Measurements from ENCODE around the gene LTBP4.

Gene LTBP4

DNA sequence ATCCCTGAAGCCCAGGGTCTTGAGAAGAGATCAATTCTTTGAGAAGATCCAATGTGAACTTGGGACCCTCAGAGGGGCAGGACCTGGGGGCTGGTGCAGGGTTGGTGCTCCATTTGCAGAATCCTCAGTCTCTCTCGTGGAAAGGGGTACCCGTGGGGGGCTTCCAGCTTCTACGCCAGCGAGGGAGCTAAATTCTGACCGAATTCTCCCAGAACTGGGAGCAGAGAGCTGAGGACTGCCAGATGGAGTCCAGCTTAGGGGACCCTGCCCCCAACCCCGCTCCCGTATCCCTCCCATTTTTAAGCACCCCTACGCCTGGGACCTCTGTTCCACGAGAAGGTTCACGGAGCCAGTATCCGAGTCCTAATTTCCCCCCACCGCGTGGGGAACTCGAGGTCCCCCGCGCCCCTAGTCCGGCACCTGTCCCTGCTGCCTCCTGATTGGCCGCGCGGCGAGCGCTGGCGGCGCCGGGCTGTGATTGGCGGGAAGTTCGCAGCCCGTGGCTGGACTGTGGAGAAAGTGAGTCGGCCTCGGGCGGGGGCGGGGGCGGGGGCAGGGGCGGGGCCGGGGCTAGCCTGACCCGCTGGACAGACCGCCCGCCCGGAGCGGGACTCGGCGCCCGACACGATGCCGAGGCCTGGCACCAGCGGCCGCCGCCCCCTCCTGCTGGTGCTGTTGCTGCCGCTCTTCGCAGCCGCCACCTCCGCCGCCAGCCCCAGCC lies 4.4 kb upstream of the LTBP4 start:
- Histone ChIP-seq H3K36me3 (ENCODE audit: control insufficient read depth in 4 of 4, insufficient read depth in 4 of 4, low read length in 3 of 4) (no peaks in the 10 kb centered on the region), H3K27me3 (replicated peaks in 2 of 5; ENCODE audit: control insufficient read depth in 4 of 5, insufficient read depth in 5 of 5, low read length in 4 of 5) (peaks cover 2 to 55% (median 21%) of the 10 kb centered on the region in 5 experiments), H3K4me3 (ENCODE audit: control insufficient read depth in 1 of 7, extremely low read depth in 1 of 7, insufficient read depth in 4 of 7, low read depth in 2 of 7, low read length in 6 of 7) (no peak overlapping the region), H3K27ac (ENCODE audit: insufficient read depth in 1 of 2, low read depth in 1 of 2, low read length in 2 of 2, poor library complexity in 1 of 2, severe bottlenecking in 2 of 2) (peak overlapping the region in 1 of 2 experiments; percentile 43), H3K4me1 (ENCODE audit: control extremely low read depth in 1 of 4, control insufficient read depth in 4 of 4, insufficient read depth in 4 of 4, low read length in 3 of 4) (peaks cover 0 to 43% (median 36%) of the 10 kb centered on the region in 4 experiments), H3K9me3 (ENCODE audit: control extremely low read depth in 1 of 5, control insufficient read depth in 4 of 5, insufficient read depth in 2 of 5, low read depth in 1 of 5, low read length in 4 of 5) (no peaks in the 10 kb centered on the region)
- WGBS (ENCODE audit: insufficient coverage), result 26% methylated on average over 19 of the region's 53 CpGs
- DNase-seq, result no peak
- ChIA-PET CTCF (interaction anchor here (0.8 to 7.8 kb wide), 3 partner anchors 25 to 73 kb away, joined by 3 to 57 read pairs (median 8); no protein-coding TSS in a partner anchor), POLR2A (no interaction called here)

DNA sequence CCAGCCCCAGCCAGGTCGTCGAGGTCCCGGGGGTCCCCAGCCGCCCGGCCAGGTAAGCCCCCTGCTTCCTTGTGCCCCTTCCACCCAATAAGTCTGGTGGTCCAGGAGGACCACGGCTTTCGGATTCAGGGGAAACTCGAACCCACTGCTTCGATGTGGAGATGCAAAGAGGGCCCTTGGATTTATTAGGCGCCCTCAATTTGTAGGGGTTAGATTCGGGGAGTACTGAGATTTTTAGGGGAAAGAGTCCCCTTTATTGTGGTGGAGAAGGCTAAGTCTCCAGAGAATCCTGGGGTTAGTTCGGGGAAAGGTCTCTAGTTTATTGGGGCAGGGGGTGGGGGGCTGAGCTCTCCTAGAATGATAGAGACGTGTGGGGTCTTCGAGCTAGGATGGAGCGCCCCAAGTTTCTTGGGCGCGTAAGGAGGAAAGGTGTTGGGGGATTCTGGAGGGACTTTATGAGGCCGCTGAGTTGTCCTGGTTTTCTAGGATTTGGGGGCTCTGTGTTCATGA lies 3.8 kb upstream of the LTBP4 start:
- ChIA-PET POLR2A (no interaction called here), CTCF (interaction anchor here (1.0 to 7.8 kb wide), 4 partner anchors 27 to 74 kb away, joined by 4 to 57 read pairs (median 14); no protein-coding TSS in a partner anchor)
- Histone ChIP-seq H3K4me3 (ENCODE audit: control insufficient read depth in 1 of 7, extremely low read depth in 1 of 7, insufficient read depth in 4 of 7, low read depth in 2 of 7, low read length in 6 of 7) (no peak overlapping the region), H3K9me3 (ENCODE audit: control extremely low read depth in 1 of 5, control insufficient read depth in 4 of 5, insufficient read depth in 2 of 5, low read depth in 1 of 5, low read length in 4 of 5) (no peaks in the 10 kb centered on the region), H3K4me1 (ENCODE audit: control extremely low read depth in 1 of 4, control insufficient read depth in 4 of 4, insufficient read depth in 4 of 4, low read length in 3 of 4) (peaks cover 0 to 49% (median 42%) of the 10 kb centered on the region in 4 experiments), H3K27me3 (replicated peaks in 2 of 5; ENCODE audit: control insufficient read depth in 4 of 5, insufficient read depth in 5 of 5, low read length in 4 of 5) (peaks cover 2 to 56% (median 23%) of the 10 kb centered on the region in 5 experiments), H3K27ac (ENCODE audit: insufficient read depth in 1 of 2, low read depth in 1 of 2, low read length in 2 of 2, poor library complexity in 1 of 2, severe bottlenecking in 2 of 2) (peak overlapping the region in 1 of 2 experiments; percentile 43), H3K36me3 (ENCODE audit: control insufficient read depth in 4 of 4, insufficient read depth in 4 of 4, low read length in 3 of 4) (no peaks in the 10 kb centered on the region)
- DNase-seq, result no peak
- WGBS (ENCODE audit: insufficient coverage), result 10% methylated on average over 12 of the region's 18 CpGs

DNA sequence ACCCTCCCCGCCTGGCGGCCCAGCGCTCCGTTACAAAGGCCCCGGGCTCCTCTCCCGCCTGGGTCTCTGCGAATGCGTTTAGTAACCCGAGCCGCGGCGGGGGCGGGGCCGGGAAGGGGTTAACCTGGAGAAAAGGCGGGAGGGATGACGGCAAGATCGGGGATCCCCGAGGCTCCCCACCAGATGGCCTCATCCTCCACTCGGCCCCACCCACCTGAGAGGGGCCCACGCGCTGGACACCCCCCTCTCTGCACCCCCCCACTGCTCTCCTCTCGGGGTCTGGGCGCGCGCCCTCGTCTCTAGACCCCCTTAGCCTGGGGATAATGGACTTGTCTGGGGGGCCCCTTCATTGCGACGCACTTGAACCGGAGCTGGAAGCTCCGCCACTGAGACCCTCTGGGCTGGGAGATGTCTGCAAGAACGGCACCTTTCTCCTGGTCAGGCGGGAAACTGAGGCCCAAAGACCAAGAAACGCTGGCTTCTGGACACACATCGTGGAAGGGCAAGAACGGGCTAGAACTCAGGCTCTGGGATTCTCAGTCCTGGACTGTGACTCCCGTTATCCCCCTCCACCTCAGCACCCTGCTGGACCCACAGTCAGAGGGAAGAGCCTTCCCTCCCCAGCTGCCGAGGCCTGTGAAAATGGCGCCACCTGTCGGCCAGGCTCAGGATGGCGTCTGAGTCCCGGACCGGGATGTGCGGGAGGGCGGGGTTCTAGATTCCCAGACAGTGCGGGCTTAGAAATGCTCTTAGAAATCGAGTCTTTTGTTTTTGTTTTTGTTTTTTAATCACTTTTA lies 2.9 kb upstream of the LTBP4 start:
- 1% methylated on average over 17 of the region's 46 CpGs for WGBS (ENCODE audit: insufficient coverage)
- Histone ChIP-seq H3K4me3 (ENCODE audit: control insufficient read depth in 1 of 7, extremely low read depth in 1 of 7, insufficient read depth in 4 of 7, low read depth in 2 of 7, low read length in 6 of 7) (peak overlapping the region in 3 of 7 experiments; percentile 4 to 38 (median 14)), H3K9me3 (ENCODE audit: control extremely low read depth in 1 of 5, control insufficient read depth in 4 of 5, insufficient read depth in 2 of 5, low read depth in 1 of 5, low read length in 4 of 5) (no peaks in the 10 kb centered on the region), H3K36me3 (ENCODE audit: control insufficient read depth in 4 of 4, insufficient read depth in 4 of 4, low read length in 3 of 4) (no peaks in the 10 kb centered on the region), H3K27me3 (replicated peaks in 2 of 5; ENCODE audit: control insufficient read depth in 4 of 5, insufficient read depth in 5 of 5, low read length in 4 of 5) (peaks cover 2 to 56% (median 23%) of the 10 kb centered on the region in 5 experiments), H3K27ac (ENCODE audit: insufficient read depth in 1 of 2, low read depth in 1 of 2, low read length in 2 of 2, poor library complexity in 1 of 2, severe bottlenecking in 2 of 2) (no peak overlapping the region), H3K4me1 (ENCODE audit: control extremely low read depth in 1 of 4, control insufficient read depth in 4 of 4, insufficient read depth in 4 of 4, low read length in 3 of 4) (peaks cover 0 to 58% (median 50%) of the 10 kb centered on the region in 4 experiments)
- POLR2A ChIA-PET, result no interaction called here
- CTCF ChIA-PET, result interaction anchor here (0.8 to 7.8 kb wide), 7 partner anchors 8 to 77 kb away, joined by 3 to 57 read pairs (median 4); no protein-coding TSS in a partner anchor
- peak; percentile 76 to 83 (median 83) for DNase-seq

DNA sequence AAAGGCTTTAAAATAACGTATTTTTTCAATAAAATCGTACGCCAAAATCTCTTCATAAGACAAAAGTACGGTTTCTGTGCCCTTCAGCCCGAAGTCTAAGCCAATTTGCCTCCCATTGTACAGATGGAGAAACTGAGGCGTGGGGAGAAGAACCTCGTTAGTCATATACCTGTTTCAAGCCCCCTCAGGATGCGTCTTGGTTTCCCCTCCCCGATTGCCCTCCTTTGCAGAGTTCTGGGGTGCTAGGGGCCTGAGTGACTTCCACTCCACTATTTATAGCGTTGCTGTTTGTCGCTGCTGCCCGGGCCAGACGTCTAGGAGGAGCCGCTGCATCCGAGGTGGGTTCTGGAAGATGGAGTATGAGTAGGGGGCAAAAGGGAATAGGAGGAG lies 2.3 kb upstream of the LTBP4 start:
- peaks cover 2 to 56% (median 23%) of the 10 kb centered on the region in 5 experiments for H3K27me3 ChIP-seq (replicated peaks in 2 of 5; ENCODE audit: control insufficient read depth in 4 of 5, insufficient read depth in 5 of 5, low read length in 4 of 5)
- H3K27ac ChIP-seq (ENCODE audit: insufficient read depth in 1 of 2, low read depth in 1 of 2, low read length in 2 of 2, poor library complexity in 1 of 2, severe bottlenecking in 2 of 2), result no peak overlapping the region
- 14% methylated on average over 7 of the region's 15 CpGs for WGBS (ENCODE audit: insufficient coverage)
- no peak for DNase-seq
- H3K4me1 ChIP-seq (ENCODE audit: control extremely low read depth in 1 of 4, control insufficient read depth in 4 of 4, insufficient read depth in 4 of 4, low read length in 3 of 4), result peaks cover 0 to 61% (median 56%) of the 10 kb centered on the region in 4 experiments
- H3K36me3 ChIP-seq (ENCODE audit: control insufficient read depth in 4 of 4, insufficient read depth in 4 of 4, low read length in 3 of 4), result no peaks in the 10 kb centered on the region
- CTCF ChIA-PET, result interaction anchor here (0.8 to 7.8 kb wide), 11 partner anchors 8 to 293 kb away, joined by 3 to 57 read pairs (median 4); no protein-coding TSS in a partner anchor
- no peaks in the 10 kb centered on the region for H3K9me3 ChIP-seq (ENCODE audit: control extremely low read depth in 1 of 5, control insufficient read depth in 4 of 5, insufficient read depth in 2 of 5, low read depth in 1 of 5, low read length in 4 of 5)
- POLR2A ChIA-PET, result no interaction called here
- H3K4me3 ChIP-seq (ENCODE audit: control insufficient read depth in 1 of 7, extremely low read depth in 1 of 7, insufficient read depth in 4 of 7, low read depth in 2 of 7, low read length in 6 of 7), result peak overlapping the region in 3 of 7 experiments; percentile 66 to 81 (median 66)

DNA sequence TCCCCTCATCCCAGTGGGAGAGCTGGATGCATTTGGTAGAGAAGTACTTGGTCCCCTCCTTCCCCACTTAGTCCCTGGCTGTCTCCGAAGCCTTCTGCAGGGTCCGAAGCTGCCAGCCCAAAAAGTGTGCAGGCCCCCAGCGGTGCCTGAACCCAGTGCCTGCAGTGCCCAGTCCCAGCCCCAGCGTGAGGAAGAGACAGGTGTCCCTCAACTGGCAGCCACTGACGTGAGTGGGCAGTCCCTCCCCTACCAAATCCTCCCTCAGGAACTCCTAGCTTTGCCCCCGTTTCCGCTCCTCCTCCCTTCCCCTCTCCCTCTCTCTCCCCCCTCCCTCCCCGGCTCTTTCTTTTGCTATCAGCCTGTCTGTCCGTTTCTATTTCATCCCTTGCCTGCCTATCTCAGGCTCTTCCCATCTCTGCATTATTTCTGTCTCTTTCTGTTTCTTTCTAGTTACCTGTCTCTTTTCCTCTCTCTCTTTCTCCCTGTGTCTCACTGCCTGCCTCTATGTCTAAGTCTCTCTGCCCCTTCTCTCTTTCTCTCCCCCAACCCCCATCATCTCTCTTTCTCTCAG lies 1.8 kb upstream of the LTBP4 start:
- H3K36me3 ChIP-seq (ENCODE audit: control insufficient read depth in 4 of 4, insufficient read depth in 4 of 4, low read length in 3 of 4), result no peaks in the 10 kb centered on the region
- H3K4me1 ChIP-seq (ENCODE audit: control extremely low read depth in 1 of 4, control insufficient read depth in 4 of 4, insufficient read depth in 4 of 4, low read length in 3 of 4), result peaks cover 0 to 64% (median 61%) of the 10 kb centered on the region in 4 experiments
- H3K27me3 ChIP-seq (replicated peaks in 2 of 5; ENCODE audit: control insufficient read depth in 4 of 5, insufficient read depth in 5 of 5, low read length in 4 of 5), result peaks cover 2 to 55% (median 23%) of the 10 kb centered on the region in 5 experiments
- POLR2A ChIA-PET, result no interaction called here
- H3K9me3 ChIP-seq (ENCODE audit: control extremely low read depth in 1 of 5, control insufficient read depth in 4 of 5, insufficient read depth in 2 of 5, low read depth in 1 of 5, low read length in 4 of 5), result no peaks in the 10 kb centered on the region
- peak in 1 of 3 donors; percentile 15 for DNase-seq
- WGBS (ENCODE audit: insufficient coverage), result 0% methylated on average over 9 of the region's 9 CpGs
- peak overlapping the region in 6 of 7 experiments; percentile 17 to 81 (median 53) for H3K4me3 ChIP-seq (ENCODE audit: control insufficient read depth in 1 of 7, extremely low read depth in 1 of 7, insufficient read depth in 4 of 7, low read depth in 2 of 7, low read length in 6 of 7)
- no peak overlapping the region for H3K27ac ChIP-seq (ENCODE audit: insufficient read depth in 1 of 2, low read depth in 1 of 2, low read length in 2 of 2, poor library complexity in 1 of 2, severe bottlenecking in 2 of 2)
- CTCF ChIA-PET, result interaction anchor here (1.1 to 7.8 kb wide), 12 partner anchors 9 to 294 kb away, joined by 3 to 57 read pairs (median 6); no protein-coding TSS in a partner anchor

DNA sequence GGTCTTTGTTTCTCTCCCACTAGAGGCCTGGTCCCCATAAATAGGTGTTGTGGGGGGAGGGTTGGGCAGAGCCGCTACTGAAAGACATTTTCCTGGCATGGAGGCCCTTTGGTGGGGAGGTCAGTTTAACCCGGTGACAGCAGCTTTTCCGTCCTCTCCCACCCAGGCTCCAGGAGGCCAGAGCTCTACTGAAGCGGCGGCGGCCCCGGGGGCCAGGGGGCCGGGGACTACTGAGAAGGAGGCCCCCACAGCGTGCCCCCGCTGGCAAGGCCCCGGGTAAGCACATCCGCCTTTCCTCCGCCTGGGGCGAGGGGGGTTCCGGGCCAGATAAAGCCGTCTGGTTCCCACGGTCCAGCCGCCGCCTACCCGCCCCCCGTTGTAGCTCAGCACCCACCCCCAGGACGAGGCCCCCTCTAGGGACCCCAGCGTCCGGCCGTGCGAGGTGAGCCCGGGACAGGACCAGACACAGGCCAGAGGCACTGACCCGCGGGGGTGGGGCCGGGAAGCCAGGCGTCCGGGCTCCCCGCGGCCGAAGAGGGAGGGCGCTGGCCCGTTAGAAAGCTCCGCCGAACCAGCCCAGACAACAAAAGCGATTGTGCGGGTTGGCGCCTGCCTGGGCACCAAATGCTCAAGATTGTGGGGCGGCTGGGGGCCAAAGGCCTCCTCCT lies 1.1 kb upstream of the LTBP4 start:
- POLR2A ChIA-PET, result interaction anchor here (1.0 kb wide), 1 partner anchor 10 kb away, joined by 3 read pairs; no protein-coding TSS in a partner anchor
- H3K36me3 ChIP-seq (ENCODE audit: control insufficient read depth in 4 of 4, insufficient read depth in 4 of 4, low read length in 3 of 4), result no peaks in the 10 kb centered on the region
- H3K27me3 ChIP-seq (replicated peaks in 2 of 5; ENCODE audit: control insufficient read depth in 4 of 5, insufficient read depth in 5 of 5, low read length in 4 of 5), result peaks cover 2 to 50% (median 27%) of the 10 kb centered on the region in 5 experiments

More for the DNA sequence above, 1.1 kb upstream of the LTBP4 start:
- peak overlapping the region in 6 of 7 experiments; percentile 17 to 81 (median 53) for H3K4me3 ChIP-seq (ENCODE audit: control insufficient read depth in 1 of 7, extremely low read depth in 1 of 7, insufficient read depth in 4 of 7, low read depth in 2 of 7, low read length in 6 of 7)
- WGBS (ENCODE audit: insufficient coverage), result under 1% methylated on average over 34 of the region's 43 CpGs
- H3K27ac ChIP-seq (ENCODE audit: insufficient read depth in 1 of 2, low read depth in 1 of 2, low read length in 2 of 2, poor library complexity in 1 of 2, severe bottlenecking in 2 of 2), result no peak overlapping the region
- H3K4me1 ChIP-seq (ENCODE audit: control extremely low read depth in 1 of 4, control insufficient read depth in 4 of 4, insufficient read depth in 4 of 4, low read length in 3 of 4), result peaks cover 0 to 70% (median 66%) of the 10 kb centered on the region in 4 experiments
- peak in 1 of 3 donors; percentile 39 for DNase-seq
- CTCF ChIA-PET, result interaction anchor here (0.9 to 7.8 kb wide), 14 partner anchors 9 to 295 kb away, joined by 3 to 57 read pairs (median 5); no protein-coding TSS in a partner anchor
- H3K9me3 ChIP-seq (ENCODE audit: control extremely low read depth in 1 of 5, control insufficient read depth in 4 of 5, insufficient read depth in 2 of 5, low read depth in 1 of 5, low read length in 4 of 5), result no peaks in the 10 kb centered on the region
